GM23248 (cell line): ENCODE measurements around the gene PTCD2.

Source experiments
- EZH2 ChIP-seq: fragments of 200-600 bp; sonication (generic); IDR thresholded peaks from 2 replicates; pipeline ENCODE4 v1.6.1; 2018; ENCODE audit warnings: antibody characterized with exemption, mild to moderate bottlenecking; ENCODE audit not compliant: insufficient read depth, poor library complexity, severe bottlenecking
- EZH2phosphoT487 ChIP-seq: fragments of 200-600 bp; sonication (generic); IDR thresholded peaks from 2 replicates; pipeline ENCODE4 v1.6.1; 2018; ENCODE audit warnings: antibody characterized with exemption, moderate library complexity, mild to moderate bottlenecking, low read depth; ENCODE audit not compliant: insufficient read depth

- TF ChIP-seq EZH2 (no peak), EZH2phosphoT487 (no peak)
Measured at GRCh38 chr5:72307968-72308852, 12.0 kb upstream of the PTCD2 start.
